HuH-7 (cell line): Measurements from ENCODE around the gene DAP.

Experiments used
- DNase-seq: peaks from one replicate; pipeline ENCODE4 v3.0.0; 2011; ENCODE audit warnings: low spot score

Gene DAP

DNA sequence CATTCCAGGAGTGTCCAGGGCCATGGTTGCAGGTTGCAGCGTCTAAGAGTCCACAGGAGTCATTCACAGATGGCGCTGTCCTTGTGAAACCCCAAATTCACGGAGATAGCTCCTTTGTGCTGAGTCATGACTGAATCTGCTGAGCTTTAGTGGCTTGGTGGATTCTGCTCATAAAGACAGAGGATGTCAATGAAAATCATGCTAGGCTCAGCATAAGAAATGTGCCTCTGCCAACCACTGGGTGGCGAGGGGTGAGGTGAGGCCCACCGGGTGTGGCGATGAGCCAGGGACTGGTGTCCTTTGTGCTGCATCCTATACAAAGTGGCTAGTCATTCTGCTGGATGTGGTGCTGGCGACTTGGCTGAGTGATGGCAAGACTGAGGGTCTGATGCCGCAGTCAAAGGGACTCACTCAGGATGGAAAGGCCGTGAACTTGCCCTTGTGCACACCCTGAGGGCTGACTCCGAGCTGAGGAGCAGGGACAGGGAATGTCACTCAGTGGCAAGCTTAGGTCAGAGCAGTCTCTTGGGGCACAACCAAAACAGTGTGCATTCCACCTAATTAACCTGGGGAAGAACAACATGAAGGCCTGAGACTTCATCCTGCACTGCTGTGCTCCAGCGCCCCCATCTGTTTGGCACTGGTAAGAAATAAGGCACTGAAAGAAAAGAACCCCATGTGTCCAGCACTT is 71.5 kb downstream of the DAP start:
- peak; percentile 30 for DNase-seq

DNA sequence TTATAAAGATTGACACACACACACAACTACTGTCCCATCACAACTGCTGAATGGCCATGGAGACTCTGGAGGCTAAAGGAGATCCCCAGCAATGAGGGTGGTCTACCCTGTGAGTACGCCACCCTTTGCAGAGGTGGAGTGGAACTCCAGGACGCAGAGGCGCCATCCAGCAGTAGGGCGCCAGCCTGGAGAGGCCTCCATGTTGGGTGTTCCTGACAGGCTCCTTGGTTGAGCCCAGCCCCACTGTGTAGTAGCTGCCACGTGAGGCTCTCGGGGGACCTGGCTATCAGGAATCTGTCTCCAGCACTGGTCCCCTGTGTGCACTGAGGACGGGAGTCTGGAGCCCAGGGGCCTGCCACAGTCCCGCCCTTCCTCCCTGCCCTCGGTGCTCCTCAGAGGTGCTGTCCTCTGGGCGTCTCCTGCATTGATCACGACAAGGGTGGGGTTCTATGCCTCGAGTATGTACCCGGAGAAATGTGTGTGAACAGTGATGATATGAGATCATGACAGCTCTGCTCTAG is 72.3 kb downstream of the DAP start:
- DNase-seq, result no peak

DNA sequence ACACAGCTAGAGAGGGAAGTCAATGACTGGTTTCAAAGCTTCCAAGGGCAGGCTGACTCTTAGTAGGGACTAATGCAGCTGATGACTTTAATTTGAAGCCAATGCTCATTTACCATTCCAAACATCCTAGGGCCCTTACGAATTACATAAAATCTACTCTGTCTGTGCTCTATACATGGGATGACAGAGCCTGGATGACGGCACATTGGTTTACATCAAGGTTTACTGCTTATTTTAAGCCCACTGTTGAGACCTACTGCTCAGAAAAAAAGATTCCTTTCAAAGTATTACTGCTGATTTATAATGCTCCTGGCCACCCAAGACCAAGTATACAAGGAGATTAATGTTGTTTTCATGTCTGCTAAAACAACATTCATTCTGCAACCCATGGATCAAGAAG is 74.1 kb downstream of the DAP start:
- DNase-seq, result no peak

DNA sequence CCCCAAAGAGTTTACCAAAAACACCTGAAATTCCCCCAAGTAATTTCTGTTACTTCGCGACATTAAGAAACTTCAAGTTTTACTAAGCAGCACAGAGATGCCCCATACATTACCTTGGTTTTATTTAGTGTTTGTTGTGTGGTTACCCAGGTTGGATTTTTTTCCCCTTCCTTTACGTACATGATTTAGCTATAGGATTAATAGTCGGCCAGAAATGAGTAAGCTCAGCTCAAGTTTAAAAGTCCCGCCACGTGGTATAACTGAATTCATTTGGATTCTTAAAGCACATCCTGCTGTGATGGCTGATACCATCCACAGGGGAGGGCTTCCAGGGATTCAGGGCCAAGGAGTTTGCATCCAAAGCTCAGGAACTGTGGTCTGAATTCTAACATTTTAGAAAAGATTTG is 75.9 kb downstream of the DAP start:
- DNase-seq, result no peak

DNA sequence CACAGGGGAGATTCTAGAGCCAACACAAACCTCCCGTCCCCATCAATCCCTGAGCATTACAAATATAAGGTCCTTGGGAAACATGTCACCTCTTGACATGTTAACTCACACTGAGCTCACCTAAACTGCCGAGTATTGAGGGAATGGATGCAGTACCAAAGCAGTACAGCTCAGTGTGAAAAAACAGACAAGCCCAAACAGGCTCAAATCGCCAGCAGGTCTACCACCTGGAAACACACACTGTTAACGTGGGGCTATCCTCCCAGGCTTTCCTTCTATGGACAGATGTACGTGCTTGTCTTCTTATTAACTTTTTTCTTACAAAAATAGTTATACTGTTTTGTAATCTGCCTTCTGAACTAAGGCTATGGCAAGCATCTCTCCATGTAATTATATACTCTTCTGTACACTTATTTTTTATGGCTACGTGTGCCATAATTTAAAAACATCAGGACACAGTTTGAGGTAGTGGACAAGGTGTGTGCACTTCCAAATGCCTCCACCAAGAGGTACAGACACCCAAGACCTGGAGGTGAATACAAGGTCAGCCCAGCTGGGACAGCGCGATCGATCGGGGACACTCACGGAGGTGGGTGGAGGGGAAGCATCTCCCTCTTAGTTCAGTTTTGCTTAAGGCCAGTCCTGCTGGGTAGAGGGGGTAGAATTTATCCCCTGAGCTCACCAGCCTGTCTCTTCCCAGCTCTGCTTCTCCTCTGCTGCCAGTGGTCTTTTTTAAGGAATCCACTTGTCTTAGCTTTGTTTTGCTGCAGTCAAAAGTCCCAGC is 76.5 kb downstream of the DAP start:
- DNase-seq, result no peak

DNA sequence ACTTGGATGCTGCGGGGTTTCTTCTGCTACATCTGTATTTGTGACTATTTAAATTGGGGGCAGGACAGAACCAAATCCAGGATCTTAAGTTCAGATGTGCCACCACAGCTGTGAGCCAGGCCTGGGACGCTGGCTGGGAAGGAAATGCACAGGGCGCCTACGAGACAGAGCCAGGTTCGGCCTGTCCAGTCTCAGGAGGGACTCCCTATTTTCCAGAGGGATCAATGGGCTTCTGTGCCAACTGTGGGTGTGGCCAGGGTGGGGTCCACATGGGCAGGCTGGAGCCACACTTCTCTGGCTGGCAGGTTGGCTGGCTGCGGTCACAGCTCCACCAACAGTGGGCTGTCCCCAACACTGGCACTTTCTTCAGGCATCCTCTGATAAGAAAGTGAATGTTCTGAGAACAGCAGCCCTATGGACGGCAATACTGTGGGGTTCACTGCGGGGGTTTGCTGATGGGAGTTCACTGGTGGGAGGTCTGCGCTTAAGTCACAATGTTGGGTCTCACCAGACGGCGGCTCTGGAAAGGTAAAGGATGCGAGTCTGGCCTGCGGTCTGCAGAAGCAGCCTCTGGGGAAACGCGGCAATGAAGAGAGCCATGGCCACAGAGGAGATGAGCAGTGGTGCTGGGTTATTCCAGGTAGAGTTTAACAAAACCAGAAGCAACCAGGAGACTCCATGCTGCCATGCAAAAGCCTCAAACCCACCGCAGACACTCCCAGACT is 78.1 kb downstream of the DAP start:
- no peak for DNase-seq

DNA sequence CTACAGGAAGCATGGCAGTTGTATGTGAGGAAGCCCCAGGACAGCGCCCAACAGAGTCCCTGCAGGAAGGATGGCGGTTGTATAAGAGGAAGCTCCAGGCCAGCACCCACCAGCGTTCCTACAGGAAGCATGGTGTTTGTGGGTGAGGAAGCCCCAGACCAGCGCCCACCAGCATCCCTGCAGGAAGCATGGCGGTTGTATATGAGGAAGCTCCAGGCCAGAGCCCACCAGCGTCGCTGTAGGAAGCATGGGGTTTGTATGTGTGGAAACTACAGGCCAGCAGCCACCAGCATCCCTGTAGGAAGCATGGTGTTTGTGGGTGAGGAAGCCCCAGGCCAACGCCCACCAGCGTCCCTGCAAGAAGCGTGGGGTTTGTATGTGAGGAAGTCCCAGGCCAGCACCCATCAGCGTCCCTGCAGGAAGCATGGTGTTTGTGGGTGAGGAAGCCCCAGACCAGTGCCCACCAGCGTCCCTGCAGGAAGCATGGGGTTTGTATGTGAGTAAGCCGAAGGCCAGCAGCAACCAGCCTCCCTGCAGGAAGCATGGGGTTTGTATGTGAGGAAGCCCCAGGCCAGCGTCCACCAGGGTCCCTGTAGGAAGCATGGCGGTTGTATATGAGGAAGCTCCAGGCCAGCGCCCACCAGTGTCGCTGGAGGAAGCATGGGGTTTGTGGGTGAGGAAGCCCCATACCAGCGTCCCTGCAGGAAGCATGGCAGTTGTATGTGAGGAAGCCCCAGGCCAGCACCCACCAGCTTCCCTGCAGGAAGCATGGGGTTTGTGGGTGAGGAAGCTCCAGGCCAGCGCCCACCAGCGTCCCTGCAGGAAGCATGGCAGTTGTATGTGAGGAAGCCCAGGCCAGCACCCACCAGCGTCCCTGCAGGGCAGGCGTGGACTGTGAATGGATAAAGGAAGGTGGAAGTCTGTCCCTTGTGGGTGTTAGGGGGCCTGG is 79.0 kb downstream of the DAP start:
- DNase-seq, result no peak

DNA sequence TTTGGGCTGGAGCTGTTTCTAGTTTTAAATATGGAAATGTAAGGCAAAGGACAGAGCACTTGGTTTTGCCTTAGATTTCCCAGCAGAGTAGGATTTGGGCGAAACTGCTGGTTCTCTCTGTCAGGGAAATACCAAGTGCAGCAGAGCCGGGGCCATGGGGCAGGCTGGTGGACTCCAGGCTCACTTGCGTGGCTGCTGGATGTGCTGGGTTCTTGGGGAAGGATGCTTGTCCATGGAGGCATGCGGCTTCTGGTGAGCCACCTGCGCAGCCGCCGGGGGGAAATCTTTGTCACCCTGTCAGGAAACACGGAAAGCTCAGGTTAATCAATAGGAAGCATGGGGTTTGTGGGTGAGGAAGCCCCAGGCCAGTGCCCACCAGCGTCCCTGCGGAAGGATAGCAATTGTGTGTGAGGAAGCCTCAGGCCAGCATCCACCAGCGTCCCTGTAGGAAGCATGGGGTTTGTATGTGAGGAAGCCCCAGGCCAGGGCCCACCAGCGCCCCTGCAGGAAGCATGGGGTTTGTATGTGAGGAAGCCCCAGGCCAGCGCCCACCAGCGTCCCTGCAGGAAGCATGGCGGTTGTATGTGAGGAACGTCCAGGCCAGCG is 80.1 kb downstream of the DAP start:
- DNase-seq, result no peak

DNA sequence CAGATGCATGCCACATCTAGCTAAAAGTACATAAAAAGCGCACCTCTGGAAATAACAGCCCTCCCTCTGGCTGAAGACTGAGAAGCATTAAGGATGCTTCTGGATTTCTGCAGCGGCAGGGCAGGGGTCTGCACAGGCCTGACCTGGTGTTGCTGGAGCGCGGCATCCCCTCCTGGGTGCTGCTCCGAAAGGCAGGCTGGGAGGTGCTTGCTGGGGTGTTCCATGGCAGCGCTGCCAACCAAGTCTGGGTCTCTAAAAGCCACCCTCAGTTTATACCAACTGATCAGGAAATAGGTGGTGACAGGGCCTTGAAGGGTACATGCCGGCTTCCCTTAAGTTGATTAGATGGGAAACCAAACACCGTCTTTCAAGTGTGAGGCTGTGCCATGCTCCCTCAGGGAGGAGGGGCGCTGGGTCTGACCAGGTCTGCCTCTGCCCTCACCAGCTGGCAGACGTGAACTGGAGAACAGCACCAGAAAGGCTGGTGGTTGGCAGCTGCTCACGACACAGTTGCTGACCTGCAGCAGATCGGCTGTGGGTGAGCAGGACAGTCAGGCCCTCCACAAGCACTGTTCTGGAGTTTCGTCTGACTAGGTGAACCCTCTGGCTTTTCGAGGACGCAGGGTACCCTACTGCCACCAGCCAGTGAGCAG is 81.6 kb downstream of the DAP start:
- no peak for DNase-seq

DNA sequence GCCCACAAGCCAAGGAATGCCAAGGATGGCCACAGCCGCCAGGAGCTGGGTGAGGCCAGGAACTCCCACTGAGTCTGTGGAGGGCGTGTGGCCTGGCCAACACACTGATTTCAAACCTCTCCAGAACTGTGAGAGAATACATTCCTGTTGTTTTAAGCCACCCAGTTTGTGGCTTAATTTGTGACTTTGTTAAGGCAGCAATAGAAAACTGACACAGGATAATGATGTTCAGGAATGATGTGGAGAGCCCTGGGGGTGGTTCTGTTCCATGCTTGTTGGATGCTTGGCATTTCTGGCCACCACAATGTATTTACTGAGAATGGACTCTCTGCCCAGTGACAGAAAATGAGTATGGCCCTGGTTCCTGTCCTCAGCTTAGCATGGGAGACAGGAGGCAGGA is 82.8 kb downstream of the DAP start:
- no peak for DNase-seq

DNA sequence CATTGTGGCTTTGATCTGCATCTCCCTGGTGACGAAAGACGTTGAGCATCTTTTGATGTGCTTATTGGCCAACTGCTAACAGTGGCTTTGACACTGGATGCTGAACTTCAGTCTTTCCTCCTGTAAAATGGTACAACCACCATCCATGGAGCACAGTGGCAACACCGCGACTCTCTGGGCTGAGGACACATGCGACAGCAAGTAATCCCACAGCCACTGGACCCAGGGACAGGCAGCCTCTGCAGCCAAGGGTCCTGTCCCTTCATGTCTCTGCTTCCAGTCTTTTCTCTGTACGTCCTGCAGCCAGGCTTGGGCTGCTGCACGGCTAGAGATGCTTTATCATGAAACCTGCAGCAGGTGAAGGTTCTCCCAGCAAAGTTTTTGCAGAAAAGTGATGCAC is 83.5 kb downstream of the DAP start:
- no peak for DNase-seq

DNA sequence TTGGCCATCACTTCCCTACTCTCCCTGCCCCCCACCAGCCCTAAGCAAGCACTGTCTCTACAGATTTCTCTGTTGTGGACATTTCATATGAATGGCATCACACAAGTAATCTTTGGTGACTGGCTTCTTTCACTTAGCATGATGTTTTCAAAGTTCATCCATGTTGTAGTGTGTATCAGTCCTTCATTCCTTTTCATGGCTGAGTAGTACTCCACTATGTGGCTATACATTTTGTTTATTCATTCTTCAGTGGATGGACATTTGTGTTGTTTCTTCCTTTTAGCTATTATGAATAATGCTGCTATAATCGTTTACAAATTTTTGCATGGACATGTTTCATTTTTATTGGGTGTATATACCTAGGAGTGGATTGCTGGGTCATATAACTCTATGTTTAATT is 84.1 kb downstream of the DAP start:
- no peak for DNase-seq

DNA sequence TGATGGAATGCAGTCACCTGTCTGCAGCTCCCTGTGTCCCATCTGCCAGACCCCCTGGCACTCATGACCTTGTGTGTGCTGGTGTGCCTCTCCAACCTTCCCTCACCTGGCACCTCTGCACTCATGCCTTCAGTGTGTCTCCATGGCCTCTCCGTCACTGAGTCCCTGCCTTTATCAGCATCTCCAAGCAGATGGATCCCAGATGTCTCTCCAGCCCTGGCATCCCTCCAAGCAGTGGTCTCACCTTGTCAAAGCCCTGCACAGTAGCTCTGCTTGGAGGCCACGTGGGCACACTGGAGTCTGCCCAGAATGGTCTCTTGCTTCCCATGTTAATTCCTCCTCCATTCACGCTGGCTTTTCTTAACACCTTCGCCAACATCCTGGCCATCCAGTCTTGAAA is 84.8 kb downstream of the DAP start:
- no peak for DNase-seq

DNA sequence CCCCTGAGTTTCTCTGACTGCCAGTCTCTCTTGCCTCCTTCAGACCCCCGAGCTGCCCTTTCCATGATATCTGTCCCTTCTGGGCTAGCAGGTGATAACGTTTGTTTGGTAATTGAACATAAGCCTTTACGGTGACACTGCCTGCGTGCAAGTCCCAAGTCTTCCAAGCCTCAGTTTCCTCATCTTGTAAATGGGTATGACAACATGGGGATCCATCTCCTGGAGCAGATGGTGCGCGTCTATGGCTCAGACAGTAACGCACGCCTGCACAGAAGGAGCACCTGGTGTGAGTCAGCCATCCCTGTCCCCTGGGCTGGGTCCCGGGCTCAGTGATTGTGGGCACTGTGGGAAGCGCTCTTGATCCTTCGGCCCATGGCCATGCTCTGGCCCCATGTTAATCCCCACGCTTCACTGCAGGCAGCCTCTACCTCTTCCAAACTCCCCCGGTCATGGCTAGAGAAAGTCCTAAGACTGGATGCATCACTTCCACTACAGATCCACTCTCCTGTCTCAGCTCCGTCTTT is 85.8 kb downstream of the DAP start:
- no peak for DNase-seq

DNA sequence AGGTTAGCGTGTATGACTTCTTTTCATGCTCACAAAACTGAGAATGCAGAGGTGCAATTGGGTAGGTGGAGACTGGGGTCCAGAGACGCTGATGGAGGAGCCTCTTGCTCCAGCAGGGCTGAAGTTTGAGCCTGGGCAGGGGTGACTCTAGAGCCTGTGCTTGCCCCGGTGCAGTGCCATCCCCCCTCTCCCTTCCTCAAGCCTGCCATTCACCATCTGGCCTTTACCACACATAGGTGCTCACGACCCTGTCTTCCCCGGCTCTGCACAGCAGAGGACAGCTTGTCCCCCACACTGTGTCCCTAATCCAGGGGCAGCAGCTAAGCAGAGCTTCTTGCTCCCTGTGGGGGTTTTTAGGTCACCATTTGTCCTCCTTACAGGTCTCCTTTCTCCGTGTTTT is 86.5 kb downstream of the DAP start:
- DNase-seq, result no peak

DNA sequence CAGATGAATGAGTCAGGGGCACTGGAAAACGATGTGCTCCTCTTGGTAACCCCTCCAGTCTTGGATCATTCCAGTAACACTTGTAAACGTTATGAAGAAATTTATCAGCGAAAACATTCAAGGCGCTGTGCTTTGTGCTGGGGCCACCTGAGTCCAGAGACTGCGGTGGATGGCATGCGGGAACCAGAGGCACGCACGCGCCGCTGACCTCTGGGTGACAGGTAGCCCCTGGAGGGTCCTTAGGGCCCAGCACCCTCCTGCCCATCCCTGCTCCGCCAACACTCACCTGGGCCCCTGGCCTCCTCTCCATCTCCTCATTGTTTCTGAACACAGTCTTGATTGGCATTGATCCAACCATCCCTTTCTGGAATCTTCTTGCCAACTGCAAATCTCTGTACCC is 86.9 kb downstream of the DAP start:
- DNase-seq, result no peak

DNA sequence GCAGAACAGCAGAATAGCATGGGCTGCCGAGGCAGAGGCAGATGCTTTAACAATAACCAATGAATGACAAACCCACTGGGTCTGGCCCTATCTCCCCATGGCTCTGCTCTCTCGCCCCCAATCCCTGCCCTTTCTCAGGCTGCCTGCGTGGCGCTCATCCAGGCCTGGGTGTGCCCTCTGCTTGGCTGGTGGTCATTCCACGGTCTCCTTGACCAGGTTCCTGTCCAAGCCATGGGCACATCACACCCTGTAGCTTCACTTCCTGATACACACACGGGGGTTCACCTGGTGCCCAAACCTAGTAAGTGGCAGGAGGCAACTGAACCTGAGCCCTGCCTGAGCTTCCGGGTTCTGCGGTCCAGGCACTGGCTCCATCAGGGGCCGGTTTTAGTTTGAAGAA is 87.6 kb downstream of the DAP start:
- DNase-seq, result no peak

DNA sequence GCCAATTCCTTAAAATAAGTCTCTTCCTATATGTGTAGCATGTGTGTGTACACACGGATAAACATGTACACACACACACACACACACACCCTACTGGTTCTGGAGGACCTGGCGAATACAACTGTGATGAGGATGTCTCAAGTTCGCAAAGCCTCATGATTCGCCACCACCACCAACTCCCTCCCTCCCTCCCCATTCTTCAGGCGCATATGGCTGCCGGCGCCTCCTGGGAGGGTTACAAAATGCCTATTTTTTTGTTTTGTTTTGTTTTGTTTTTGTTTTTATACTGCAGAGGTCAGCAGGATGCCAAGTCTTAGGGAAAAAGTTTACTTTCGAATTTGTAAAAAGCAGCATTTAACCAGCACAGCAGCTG is 88.0 kb downstream of the DAP start:
- DNase-seq, result no peak

DNA sequence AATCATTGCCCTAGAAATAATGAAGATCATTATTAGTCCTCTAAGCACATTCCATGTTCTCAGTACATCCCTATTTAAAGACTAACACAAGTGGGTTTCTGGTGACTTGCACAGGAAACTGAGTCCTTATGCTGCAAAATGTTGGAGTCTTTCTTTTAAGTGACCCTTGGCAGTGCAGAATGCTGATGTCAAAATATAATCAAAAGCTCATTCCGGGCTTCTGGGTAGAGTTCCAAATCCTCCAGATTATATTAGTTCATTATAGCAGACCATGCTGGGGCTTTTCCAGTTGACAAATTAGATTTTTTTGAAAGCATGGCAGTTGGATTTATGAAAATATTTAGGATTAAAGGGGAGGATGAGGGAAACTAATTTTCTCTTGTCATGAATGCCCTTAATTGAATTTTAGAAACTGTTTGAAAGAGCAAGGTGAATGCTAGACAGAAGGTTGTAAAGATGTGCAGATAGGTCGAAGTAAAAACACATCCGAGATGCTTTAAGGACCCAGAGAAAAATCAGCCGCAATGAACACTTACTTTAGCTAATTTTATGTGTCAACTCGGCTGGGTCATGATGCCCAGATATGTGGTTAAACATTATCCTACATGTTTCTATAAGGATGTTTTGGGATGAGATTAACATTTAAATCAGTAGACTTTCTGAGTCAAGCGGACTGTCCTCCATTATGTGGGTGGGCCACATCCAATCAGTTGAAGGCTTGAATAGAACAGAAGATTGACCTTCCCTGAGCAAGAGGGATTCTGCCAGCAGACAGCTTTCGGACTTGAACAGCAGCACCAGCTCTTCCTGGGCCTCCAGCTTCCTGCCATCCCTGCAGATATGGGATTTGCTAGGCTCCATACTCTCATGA is 88.7 kb downstream of the DAP start:
- DNase-seq, result no peak
